PFSK-1 (cell line): ENCODE results near the gene FAM216B.

Source experiments
- POLR2AphosphoS5 ChIP-seq: IDR thresholded peaks from 2 replicates; pipeline ENCODE4 v1.6.1; 2012; ENCODE audit warnings: low read depth, mild to moderate bottlenecking, control low read depth, low read length, moderate library complexity
- REST ChIP-seq, 2 experiments: IDR thresholded peaks; 2 replicates each; pipeline versions ENCODE4 v1.6.1 to v1.8.0; 2011 to 2012; ENCODE audit warnings: low read depth in 2 of 2, low read length in 2 of 2, control low read depth in 1 of 2, inconsistent platforms in 1 of 2, mild to moderate bottlenecking in 1 of 2, moderate library complexity in 1 of 2; ENCODE audit not compliant: insufficient read depth in 1 of 2
- SIN3A ChIP-seq: IDR thresholded peaks from 2 replicates; pipeline ENCODE4 v1.6.1; 2012; ENCODE audit warnings: mild to moderate bottlenecking, low read length, moderate library complexity, borderline replicate concordance; ENCODE audit not compliant: insufficient read depth

- TF ChIP-seq SIN3A (no peak), POLR2AphosphoS5 (no peak), REST (IDR thresholded peaks at IDR 0.05; ENCODE audit: insufficient read depth in 1 of 2, low read depth in 2 of 2, low read length in 2 of 2) (no peak)
These were observed 22.3 kb downstream of the FAM216B start for GRCh38 chr13:42803563-42804204.
